IMR-90 (cell line): Measurements from ENCODE around the gene CALN1. TPM values are rescaled to one million over a fixed set of nuclear protein-coding genes. Genes with fewer than 3 reads are reported as not detected.

ENCODE experiments used
- microRNA-seq, 2 experiments: library from miRNA; stranded (forward) in 1 of 2; unstranded in 1 of 2; fragments of 10-50 nt in 1 of 2; fragments of <30 nt in 1 of 2; gene quantifications in 1 of 2; microRNA quantifications in 1 of 2; one replicate each; pipeline versions ENCODE3 to v1.1.0; 2013 to 2020; ENCODE audit not compliant: insufficient read depth in 1 of 2, insufficient read length in 1 of 2, unreplicated experiment in 1 of 2
- polyA plus RNA-seq, 3 experiments: library from polyadenylated mRNA; depleted of rRNA; stranded (reverse); fragments of >200 nt; gene quantifications; 2 replicates each; pipeline ENCODE4 v1.2.3, GENCODE V29; 2012; ENCODE audit warnings: low replicate concordance in 1 of 3
- small RNA-seq, 5 experiments: library from RNA; depleted of rRNA; stranded (forward); fragments of <200 nt; gene quantifications; one replicate each; pipeline ENCODE3, GENCODE V24; 2012
- total RNA-seq: library from RNA; depleted of rRNA; stranded (reverse); fragments of >200 nt; gene quantifications from 2 replicates; pipeline ENCODE4 v1.2.3, GENCODE V29; 2012

CALN1 gene
- total and polyA plus RNA-seq, 2 of the 4 experiments (the other 2 are of a cell fraction) = not detected

Small RNAs within 50 kb of the gene (microRNA-seq; reads per million reads assigned to microRNA genes)
- gene AC005011.1 (ENCODE audit: insufficient read depth, insufficient read length) (not detected), gene RNA5SP232 (ENCODE audit: insufficient read depth, insufficient read length) (not detected)

Small RNAs within 50 kb of the gene (small RNA-seq; reads per million reads assigned to genes)
- gene AC005011.1 (0 reads per million in 5 experiments), gene RNA5SP232 (0 reads per million in 5 experiments)
